ENCODE results near the gene TSFM.

TSFM gene

GRCh38 chr12:57782608-57783465, at the start of gene TSFM:
Gene TSFM (plus strand): TSS chr12:57782787. CDS start chr12:57782802, 15 bp downstream.
- peak; percentile 91 for DNase-seq (ENCODE audit: low read depth)

- no peak for DNase-seq (ENCODE audit: low read depth)
Measured at GRCh38 chr12:57733928-57734327, 48.7 kb upstream of the TSFM start.

GRCh38 chr12:57734591-57734990, 48.0 kb upstream of the TSFM start:
- DNase-seq (ENCODE audit: low read depth), result no peak

GRCh38 chr12:57735198-57735855, 47.3 kb upstream of the TSFM start:
- no peak for DNase-seq (ENCODE audit: low read depth)

- DNase-seq (ENCODE audit: low read depth), result no peak
Measured at GRCh38 chr12:57735952-57736740, 46.4 kb upstream of the TSFM start.

- no peak for DNase-seq (ENCODE audit: low read depth)
Measured at GRCh38 chr12:57736741-57737466, 45.7 kb upstream of the TSFM start.

- DNase-seq (ENCODE audit: low read depth), result no peak
Measured at GRCh38 chr12:57737467-57738460, 44.8 kb upstream of the TSFM start.

- DNase-seq (ENCODE audit: low read depth), result no peak
Measured at GRCh38 chr12:57738661-57739237, 43.8 kb upstream of the TSFM start, which contains the start of gene AGAP2. Gene AGAP2 (minus strand): TSS chr12:57738742. CDS start chr12:57738246, 496 bp downstream.

GRCh38 chr12:57739387-57739786, 43.2 kb upstream of the TSFM start:
- no peak for DNase-seq (ENCODE audit: low read depth)

GRCh38 chr12:57739914-57740538, 42.6 kb upstream of the TSFM start:
- DNase-seq (ENCODE audit: low read depth), result no peak

- DNase-seq (ENCODE audit: low read depth), result no peak
Measured at GRCh38 chr12:57740656-57741412, 41.8 kb upstream of the TSFM start.

- no peak for DNase-seq (ENCODE audit: low read depth)
Measured at GRCh38 chr12:57741413-57741789, 41.2 kb upstream of the TSFM start.

GRCh38 chr12:57741844-57742738, 40.5 kb upstream of the TSFM start:
- DNase-seq (ENCODE audit: low read depth), result no peak

- DNase-seq (ENCODE audit: low read depth), result no peak
Measured at GRCh38 chr12:57743769-57744168, 38.8 kb upstream of the TSFM start.

- DNase-seq (ENCODE audit: low read depth), result peak; percentile 79
Measured at GRCh38 chr12:57744194-57744776, 38.3 kb upstream of the TSFM start.

GRCh38 chr12:57744777-57745484, 37.7 kb upstream of the TSFM start, which contains the start of gene TSPAN31:
Gene TSPAN31 (plus strand): TSS chr12:57745039. CDS start chr12:57745155, 116 bp downstream.
- peak; percentile 99 for DNase-seq (ENCODE audit: low read depth)

GRCh38 chr12:57745485-57745881, 37.1 kb upstream of the TSFM start:
- no peak for DNase-seq (ENCODE audit: low read depth)
